GM21529 (cell line): ENCODE results near the gene UBAC2.

Experiments used
- ATAC-seq: cut with Tn5 transposase; IDR thresholded peaks from one replicate; pipeline ENCODE4 v1.9.1; 2021; ENCODE audit not compliant: unreplicated experiment

The UBAC2 gene

GRCh38 chr13:99422586-99423220 is 222.0 kb downstream of the UBAC2 start:
- ATAC-seq: no peak

- peak; percentile 84 for ATAC-seq
These were observed 225.1 kb downstream of the UBAC2 start for GRCh38 chr13:99425485-99426341.

- no peak for ATAC-seq
These were observed 225.8 kb downstream of the UBAC2 start for GRCh38 chr13:99426426-99426825.

- no peak for ATAC-seq
These were observed 229.0 kb downstream of the UBAC2 start for GRCh38 chr13:99429670-99430069.

- ATAC-seq: peak; percentile 29
These were observed 231.4 kb downstream of the UBAC2 start for GRCh38 chr13:99431927-99432608.

GRCh38 chr13:99432609-99433542 is 232.2 kb downstream of the UBAC2 start:
- peak; percentile 55 for ATAC-seq

GRCh38 chr13:99433543-99434075 is 233.0 kb downstream of the UBAC2 start:
- ATAC-seq: no peak

- peak; percentile 18 for ATAC-seq
These were observed 233.7 kb downstream of the UBAC2 start for GRCh38 chr13:99434258-99434788.

GRCh38 chr13:99435116-99435515 is 234.5 kb downstream of the UBAC2 start:
- no peak for ATAC-seq

- ATAC-seq: no peak
These were observed 235.3 kb downstream of the UBAC2 start for GRCh38 chr13:99435998-99436397.
